ENCODE results near the gene PTPRG. TPM values are rescaled to one million over a fixed set of nuclear protein-coding genes. Genes with fewer than 3 reads are reported as not detected.

The PTPRG gene
- total RNA-seq, 1 donor = 148 TPM

DNA sequence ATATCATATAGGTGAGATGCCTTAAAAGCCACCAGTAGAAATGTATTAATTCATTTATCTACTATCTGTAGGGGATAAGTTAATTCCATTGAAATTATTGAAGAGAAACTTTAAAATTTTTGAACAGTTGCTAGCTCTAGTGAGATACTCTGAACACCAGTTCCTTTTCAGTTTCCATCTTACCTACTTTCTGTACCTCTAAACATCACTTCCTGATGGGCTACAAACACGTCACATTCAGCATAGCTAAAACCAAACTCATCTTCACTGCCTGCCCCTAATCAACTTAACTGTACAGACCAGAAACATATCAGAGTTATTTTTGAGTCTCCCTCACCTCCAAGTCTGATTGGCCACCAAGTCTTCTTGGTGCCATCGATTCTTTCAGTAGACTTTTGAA is 723.1 kb downstream of the PTPRG start:
- Histone ChIP-seq H3K9me3 (ENCODE audit: low read depth, low read length) (no peaks in the 10 kb centered on the region), H3K27ac (ENCODE audit: low read depth, low read length) (no peak overlapping the region), H2AFZ (ENCODE audit: low read length) (no peak overlapping the region), H3K36me3 (ENCODE audit: insufficient read depth, low read length) (no peaks in the 10 kb centered on the region), H4K20me1 (ENCODE audit: insufficient read depth, low read length) (no peaks in the 10 kb centered on the region), H3K4me2 (ENCODE audit: insufficient read depth, low read length) (no peak overlapping the region), H3K4me1 (ENCODE audit: insufficient read depth, low read length) (no peaks in the 10 kb centered on the region), H3K4me3 (ENCODE audit: insufficient read depth, low read length) (no peak overlapping the region), H3K79me2 (ENCODE audit: insufficient read depth, low read length) (no peaks in the 10 kb centered on the region), H3K27me3 (ENCODE audit: insufficient read depth, low read length) (no peaks in the 10 kb centered on the region)
- no peak for DNase-seq (ENCODE audit: insufficient read length, low spot score, missing footprints)
- TF ChIP-seq, protein P1, sequence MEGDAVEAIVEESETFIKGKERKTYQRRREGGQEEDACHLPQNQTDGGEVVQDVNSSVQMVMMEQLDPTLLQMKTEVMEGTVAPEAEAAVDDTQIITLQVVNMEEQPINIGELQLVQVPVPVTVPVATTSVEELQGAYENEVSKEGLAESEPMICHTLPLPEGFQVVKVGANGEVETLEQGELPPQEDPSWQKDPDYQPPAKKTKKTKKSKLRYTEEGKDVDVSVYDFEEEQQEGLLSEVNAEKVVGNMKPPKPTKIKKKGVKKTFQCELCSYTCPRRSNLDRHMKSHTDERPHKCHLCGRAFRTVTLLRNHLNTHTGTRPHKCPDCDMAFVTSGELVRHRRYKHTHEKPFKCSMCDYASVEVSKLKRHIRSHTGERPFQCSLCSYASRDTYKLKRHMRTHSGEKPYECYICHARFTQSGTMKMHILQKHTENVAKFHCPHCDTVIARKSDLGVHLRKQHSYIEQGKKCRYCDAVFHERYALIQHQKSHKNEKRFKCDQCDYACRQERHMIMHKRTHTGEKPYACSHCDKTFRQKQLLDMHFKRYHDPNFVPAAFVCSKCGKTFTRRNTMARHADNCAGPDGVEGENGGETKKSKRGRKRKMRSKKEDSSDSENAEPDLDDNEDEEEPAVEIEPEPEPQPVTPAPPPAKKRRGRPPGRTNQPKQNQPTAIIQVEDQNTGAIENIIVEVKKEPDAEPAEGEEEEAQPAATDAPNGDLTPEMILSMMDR (IDR thresholded peaks at IDR 0.05; ENCODE audit: extremely low read depth, low read depth, low read length) = no peak

DNA sequence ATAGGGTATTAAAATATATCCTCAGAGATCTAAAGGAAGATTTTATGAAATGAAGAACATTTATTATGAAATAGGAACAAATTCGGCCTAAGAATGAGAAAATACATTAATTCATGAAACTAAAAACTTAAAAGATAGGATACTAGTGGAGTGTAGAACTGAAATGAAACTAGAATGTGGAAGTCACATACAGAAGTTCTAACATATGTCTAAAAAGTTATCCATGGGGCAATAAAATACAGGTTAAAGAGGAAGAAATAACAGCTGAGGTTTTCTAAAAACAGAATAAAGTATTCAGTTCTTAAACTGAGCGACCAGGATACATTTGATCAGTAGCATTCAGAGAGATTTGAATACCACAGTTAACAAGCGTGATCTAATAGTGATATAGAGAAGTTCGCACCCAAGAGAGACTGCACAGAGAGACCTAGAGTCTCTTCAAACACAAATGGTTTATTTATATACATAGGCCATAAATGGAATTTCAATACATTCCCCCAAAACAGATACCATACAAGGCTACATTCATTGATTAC is 726.1 kb downstream of the PTPRG start:
- no peak for DNase-seq (ENCODE audit: insufficient read length, low spot score, missing footprints)
- H4K20me1 ChIP-seq (ENCODE audit: insufficient read depth, low read length) = no peaks in the 10 kb centered on the region
- H3K9me3 ChIP-seq (ENCODE audit: low read depth, low read length) = no peaks in the 10 kb centered on the region
- no peaks in the 10 kb centered on the region for H3K4me1 ChIP-seq (ENCODE audit: insufficient read depth, low read length)
- no peak overlapping the region for H3K27ac ChIP-seq (ENCODE audit: low read depth, low read length)
- H3K4me2 ChIP-seq (ENCODE audit: insufficient read depth, low read length) = no peak overlapping the region
- no peaks in the 10 kb centered on the region for H3K36me3 ChIP-seq (ENCODE audit: insufficient read depth, low read length)
- H2AFZ ChIP-seq (ENCODE audit: low read length) = no peak overlapping the region
- TF ChIP-seq, protein P1 (IDR thresholded peaks at IDR 0.05; ENCODE audit: extremely low read depth, low read depth, low read length) = no peak
- no peaks in the 10 kb centered on the region for H3K27me3 ChIP-seq (ENCODE audit: insufficient read depth, low read length)
- H3K4me3 ChIP-seq (ENCODE audit: insufficient read depth, low read length) = no peak overlapping the region
- no peaks in the 10 kb centered on the region for H3K79me2 ChIP-seq (ENCODE audit: insufficient read depth, low read length)

DNA sequence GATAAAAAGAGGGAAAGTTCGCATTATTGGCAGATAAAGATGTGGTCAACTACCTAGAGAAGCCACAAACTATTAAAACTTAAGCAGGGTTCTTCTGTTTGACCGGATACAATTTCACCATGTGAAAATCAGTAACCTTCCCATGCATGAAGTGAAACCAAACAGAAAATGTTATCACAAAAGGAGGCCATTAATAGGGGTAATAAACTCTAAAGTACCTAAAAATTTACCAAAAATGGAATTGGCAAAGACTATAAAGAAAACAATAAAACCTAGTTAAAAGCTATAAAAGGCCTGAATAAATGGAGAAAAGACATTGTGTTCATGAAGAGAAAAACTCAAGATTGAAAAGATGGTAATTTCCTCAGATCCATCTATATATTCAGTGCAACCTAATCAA is 728.6 kb downstream of the PTPRG start:
- Histone ChIP-seq H3K4me3 (ENCODE audit: insufficient read depth, low read length) (no peak overlapping the region), H3K4me1 (ENCODE audit: insufficient read depth, low read length) (no peaks in the 10 kb centered on the region), H2AFZ (ENCODE audit: low read length) (no peak overlapping the region), H3K27ac (ENCODE audit: low read depth, low read length) (no peak overlapping the region), H3K27me3 (ENCODE audit: insufficient read depth, low read length) (no peaks in the 10 kb centered on the region), H3K9me3 (ENCODE audit: low read depth, low read length) (no peaks in the 10 kb centered on the region), H4K20me1 (ENCODE audit: insufficient read depth, low read length) (no peaks in the 10 kb centered on the region), H3K36me3 (ENCODE audit: insufficient read depth, low read length) (no peaks in the 10 kb centered on the region), H3K4me2 (ENCODE audit: insufficient read depth, low read length) (no peak overlapping the region), H3K79me2 (ENCODE audit: insufficient read depth, low read length) (no peaks in the 10 kb centered on the region)
- TF ChIP-seq, protein P1 (IDR thresholded peaks at IDR 0.05; ENCODE audit: extremely low read depth, low read depth, low read length) = no peak
- DNase-seq (ENCODE audit: insufficient read length, low spot score, missing footprints) = no peak

DNA sequence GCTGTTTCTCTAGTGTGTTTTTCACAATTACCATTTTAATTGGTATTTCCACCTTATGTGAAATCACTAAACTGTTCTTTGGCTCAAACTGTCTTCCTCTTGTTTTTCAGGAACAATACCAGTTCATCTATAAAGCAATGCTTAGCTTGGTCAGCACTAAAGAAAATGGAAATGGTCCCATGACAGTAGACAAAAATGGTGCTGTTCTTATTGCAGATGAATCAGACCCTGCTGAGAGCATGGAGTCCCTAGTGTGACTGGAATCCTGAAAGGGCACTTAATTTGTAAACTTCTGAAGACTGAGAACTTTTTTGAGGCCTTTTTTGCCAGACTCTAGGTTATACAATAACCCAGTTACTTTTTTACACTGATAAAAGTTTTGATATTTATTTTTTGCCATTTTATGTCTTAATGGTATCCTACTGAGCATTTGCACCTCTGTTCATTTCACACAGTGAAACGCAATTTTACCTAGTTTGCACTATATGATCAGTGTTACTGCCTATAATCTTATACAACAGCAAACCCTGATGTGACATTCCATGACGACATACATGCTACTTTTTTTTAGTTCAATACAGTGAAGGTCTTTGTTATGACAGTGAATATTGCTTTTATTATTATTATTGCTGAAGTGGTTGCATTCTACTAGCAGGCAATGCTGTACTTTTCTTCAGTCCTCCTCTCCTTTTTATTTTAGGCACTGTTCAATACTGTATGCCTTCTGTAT is 731.8 kb downstream of the PTPRG start:
- H3K79me2 ChIP-seq (ENCODE audit: insufficient read depth, low read length) = no peaks in the 10 kb centered on the region
- TF ChIP-seq, protein P1 (IDR thresholded peaks at IDR 0.05; ENCODE audit: extremely low read depth, low read depth, low read length) = no peak
- H3K36me3 ChIP-seq (ENCODE audit: insufficient read depth, low read length) = no peaks in the 10 kb centered on the region
- DNase-seq (ENCODE audit: insufficient read length, low spot score, missing footprints) = no peak
- no peaks in the 10 kb centered on the region for H4K20me1 ChIP-seq (ENCODE audit: insufficient read depth, low read length)
- no peaks in the 10 kb centered on the region for H3K27me3 ChIP-seq (ENCODE audit: insufficient read depth, low read length)
- no peaks in the 10 kb centered on the region for H3K9me3 ChIP-seq (ENCODE audit: low read depth, low read length)
- no peaks in the 10 kb centered on the region for H3K4me1 ChIP-seq (ENCODE audit: insufficient read depth, low read length)
- no peak overlapping the region for H3K4me3 ChIP-seq (ENCODE audit: insufficient read depth, low read length)
- no peak overlapping the region for H3K4me2 ChIP-seq (ENCODE audit: insufficient read depth, low read length)
- no peak overlapping the region for H3K27ac ChIP-seq (ENCODE audit: low read depth, low read length)
- H2AFZ ChIP-seq (ENCODE audit: low read length) = no peak overlapping the region

Data from osteoblast (primary cell).